Epithelial cell of proximal tubule (primary cell): ENCODE measurements around the gene ATP5PO. TPM values are rescaled to one million over a fixed set of nuclear protein-coding genes. Genes with fewer than 3 reads are reported as not detected.

Experiments
- DNase-seq: peaks from one replicate; pipeline ENCODE4 v3.0.0-alpha.2; 2011; ENCODE audit warnings: low read depth
- H3K4me3 ChIP-seq: 2 replicates; pipeline ENCODE4 v1.5.1; 2011; ENCODE audit warnings: low read depth, mild to moderate bottlenecking, low read length
- total RNA-seq: library from RNA; depleted of rRNA; stranded (reverse); fragments of >200 nt; gene quantifications from 2 replicates; pipeline ENCODE4 v1.2.3, GENCODE V29; 2015
- TF ChIP-seq, protein P1 (sequence below): conservative IDR thresholded peaks from 2 replicates; pipeline ENCODE4 v1.5.1; 2012; ENCODE audit warnings: low read depth, mild to moderate bottlenecking, low read length

ATP5PO gene
- total RNA-seq, 1 donor from 2014 or later: 313 TPM

DNA sequence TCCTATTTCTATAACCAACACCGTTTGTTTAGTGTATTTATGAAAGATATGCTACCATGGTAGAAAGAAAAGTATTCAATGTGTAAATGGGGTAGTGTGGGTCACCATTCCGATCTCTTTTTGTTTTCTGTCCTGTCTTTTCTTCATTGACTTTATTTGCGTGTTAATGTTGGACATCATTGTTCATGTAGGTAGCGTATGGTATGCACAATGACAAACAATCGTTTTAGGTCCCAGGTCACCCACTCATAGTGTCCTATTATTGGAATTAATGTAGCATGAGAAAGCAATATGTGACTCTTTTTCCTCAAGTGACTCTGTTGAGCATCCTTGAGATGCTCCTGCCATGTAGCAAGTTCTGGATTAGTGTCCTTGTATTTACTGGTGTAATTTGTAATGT is 25.4 kb downstream of the ATP5PO start:
- H3K4me3 ChIP-seq: no peak overlapping the region
- no peak for DNase-seq
- TF ChIP-seq, protein P1, sequence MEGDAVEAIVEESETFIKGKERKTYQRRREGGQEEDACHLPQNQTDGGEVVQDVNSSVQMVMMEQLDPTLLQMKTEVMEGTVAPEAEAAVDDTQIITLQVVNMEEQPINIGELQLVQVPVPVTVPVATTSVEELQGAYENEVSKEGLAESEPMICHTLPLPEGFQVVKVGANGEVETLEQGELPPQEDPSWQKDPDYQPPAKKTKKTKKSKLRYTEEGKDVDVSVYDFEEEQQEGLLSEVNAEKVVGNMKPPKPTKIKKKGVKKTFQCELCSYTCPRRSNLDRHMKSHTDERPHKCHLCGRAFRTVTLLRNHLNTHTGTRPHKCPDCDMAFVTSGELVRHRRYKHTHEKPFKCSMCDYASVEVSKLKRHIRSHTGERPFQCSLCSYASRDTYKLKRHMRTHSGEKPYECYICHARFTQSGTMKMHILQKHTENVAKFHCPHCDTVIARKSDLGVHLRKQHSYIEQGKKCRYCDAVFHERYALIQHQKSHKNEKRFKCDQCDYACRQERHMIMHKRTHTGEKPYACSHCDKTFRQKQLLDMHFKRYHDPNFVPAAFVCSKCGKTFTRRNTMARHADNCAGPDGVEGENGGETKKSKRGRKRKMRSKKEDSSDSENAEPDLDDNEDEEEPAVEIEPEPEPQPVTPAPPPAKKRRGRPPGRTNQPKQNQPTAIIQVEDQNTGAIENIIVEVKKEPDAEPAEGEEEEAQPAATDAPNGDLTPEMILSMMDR: no peak

DNA sequence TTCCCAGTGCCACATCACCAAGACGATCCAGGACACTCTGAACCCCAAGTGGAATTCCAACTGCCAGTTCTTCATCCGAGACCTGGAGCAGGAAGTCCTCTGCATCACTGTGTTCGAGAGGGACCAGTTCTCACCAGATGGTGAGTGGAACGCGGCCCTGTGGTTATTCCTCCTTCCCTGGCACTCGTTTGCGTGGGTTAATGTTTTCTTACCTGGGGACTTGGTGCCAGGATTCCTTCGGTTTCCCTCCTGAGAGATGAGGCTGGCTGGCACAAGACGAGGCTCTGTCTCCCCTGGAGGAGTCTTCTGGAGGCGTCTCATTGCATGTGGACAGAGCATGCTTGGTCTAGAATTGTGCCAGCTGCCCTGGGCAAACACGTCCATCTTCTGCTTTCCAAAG is 29.3 kb downstream of the ATP5PO start:
- no peak overlapping the region for H3K4me3 ChIP-seq
- TF ChIP-seq, protein P1: no peak
- DNase-seq: peak; percentile 26

DNA sequence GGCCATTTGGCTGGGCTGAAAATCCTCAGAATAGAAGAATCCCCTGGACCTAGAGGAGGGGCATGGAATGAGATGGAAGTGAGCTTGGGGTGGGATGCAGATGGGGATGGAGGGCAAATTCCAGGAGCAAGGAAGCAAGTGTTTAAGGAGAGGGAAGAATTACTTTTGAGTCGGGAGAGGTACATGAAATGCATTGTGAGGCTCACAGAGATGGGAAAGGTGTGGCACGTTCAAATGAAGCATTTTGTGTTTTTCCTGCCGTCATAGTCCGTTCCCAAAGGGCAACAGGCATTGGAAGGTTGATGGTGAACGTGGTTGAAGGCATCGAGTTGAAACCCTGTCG is 30.5 kb downstream of the ATP5PO start:
- DNase-seq: no peak
- no peak overlapping the region for H3K4me3 ChIP-seq
- TF ChIP-seq, protein P1: no peak

DNA sequence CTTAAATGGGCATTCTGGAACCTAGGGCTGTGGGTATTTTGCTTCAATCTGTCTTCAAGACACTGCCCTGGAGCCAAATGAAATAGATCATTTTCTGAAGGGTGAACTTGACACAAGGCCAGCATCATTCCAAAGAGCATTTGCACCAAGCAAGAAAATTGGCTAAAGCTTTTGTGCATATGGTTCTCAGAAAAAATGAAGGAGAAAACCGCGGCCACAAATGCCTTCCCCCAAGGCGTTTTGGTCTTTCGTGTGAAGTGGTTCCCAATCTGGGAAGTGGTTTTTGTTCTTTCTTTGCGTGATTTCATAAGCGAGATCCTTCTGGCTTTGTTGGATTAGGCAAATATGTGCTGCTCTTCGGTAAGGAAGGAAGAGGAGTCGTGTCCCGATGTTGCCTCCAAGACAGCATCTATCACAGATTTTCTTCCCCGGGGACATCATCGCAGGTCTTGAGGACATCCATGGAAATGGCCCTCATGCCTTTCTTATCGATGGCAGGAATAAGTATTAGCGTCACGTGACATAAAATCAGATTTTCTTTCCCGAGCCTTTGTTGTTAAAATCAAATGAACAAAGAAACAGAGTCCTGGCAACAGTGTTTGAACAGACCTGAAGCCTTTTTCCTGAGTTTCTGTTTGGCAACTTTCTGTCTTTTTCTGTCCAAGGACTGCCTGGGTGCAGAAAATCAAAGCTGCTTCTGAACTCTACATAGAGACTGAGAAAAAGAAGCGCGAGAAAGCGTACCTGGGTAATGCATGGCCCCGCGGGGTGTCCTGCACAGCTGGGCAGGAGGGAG is 31.0 kb downstream of the ATP5PO start:
- TF ChIP-seq, protein P1: no peak
- DNase-seq: no peak
- no peak overlapping the region for H3K4me3 ChIP-seq

DNA sequence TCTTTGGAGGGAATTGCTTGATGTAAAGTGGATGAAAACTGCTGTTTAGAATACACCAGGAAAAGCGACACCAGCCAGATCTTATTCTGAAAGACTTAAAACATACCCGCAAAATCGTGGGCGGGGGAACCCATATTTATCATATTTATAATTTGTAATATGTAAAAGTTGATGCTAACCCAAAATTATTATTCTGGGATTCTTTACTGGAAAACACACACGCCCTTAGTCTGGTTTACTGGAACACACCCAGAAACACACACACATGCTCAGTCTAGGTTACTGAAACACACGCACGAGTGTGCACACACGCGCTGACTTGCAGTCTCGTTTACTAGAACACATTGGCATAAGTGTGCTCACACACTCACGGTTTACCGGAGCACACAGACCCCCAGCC is 32.5 kb downstream of the ATP5PO start:
- H3K4me3 ChIP-seq: no peak overlapping the region
- TF ChIP-seq, protein P1: no peak
- no peak for DNase-seq

DNA sequence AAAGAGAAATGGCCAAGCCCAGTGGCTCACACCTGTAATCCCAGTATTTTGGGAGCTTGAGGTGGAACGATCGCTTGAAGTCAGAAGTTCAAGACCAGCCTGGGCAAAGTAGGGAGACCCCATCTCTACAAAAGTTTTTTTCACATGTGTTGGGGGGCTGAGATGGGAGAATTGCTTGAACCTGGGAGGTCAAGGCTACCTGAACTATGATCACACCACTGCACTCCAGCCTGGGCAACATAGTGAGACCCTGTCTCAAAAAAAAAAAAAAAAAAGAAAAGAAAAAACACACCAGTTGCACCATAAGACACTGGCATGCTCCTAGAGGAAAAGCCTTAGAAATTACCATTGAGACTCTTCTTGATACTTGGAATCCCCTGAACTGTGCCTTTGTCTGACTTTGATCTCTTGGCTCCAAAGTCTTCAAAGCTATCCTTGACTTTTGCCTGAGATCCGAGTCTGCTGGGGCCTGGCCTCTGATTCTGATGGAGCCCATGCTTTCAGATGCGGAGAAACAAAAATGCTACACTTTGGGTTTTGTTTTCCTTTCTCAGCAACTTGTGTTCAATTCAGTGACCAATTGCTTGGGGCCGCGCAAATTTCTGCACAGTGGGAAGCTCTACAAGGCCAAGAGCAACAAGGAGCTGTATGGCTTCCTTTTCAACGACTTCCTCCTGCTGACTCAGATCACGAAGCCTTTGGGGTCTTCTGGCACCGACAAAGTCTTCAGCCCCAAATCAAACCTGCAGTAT is 33.7 kb downstream of the ATP5PO start:
- DNase-seq: no peak
- TF ChIP-seq, protein P1: no peak
- H3K4me3 ChIP-seq: no peak overlapping the region
